Adrenal gland (tissue), 5 donors: ENCODE data around the gene SPTBN1.

ENCODE experiments used
- CTCF ChIP-seq, 6 experiments: fragments of 450-650 bp in 4 of 6; fragments of 200-600 bp in 2 of 6; sonication (generic) in 1 of 6; IDR thresholded peaks; 1 replicate in 5 of 6; 2 replicates in 1 of 6; pipeline versions ENCODE4 v1.5.1 to v1.8.0; 2016 to 2021; ENCODE audit warnings: antibody characterized with exemption in 6 of 6, mild to moderate bottlenecking in 2 of 6, moderate library complexity in 1 of 6
- POLR2A ChIP-seq, 2 donors: fragments of 450-650 bp; IDR thresholded peaks; one replicate each; pipeline ENCODE4 v1.6.1; 2017; ENCODE audit warnings: antibody characterized with exemption in 2 of 2, mild to moderate bottlenecking in 2 of 2, moderate library complexity in 1 of 2
- donor health status: DM: no; HTN: no; CAD: no.

GRCh38 chr2:54531558-54531957 lies 75.4 kb downstream of the SPTBN1 start:
- no peak for TF ChIP-seq CTCF (IDR thresholded peaks at IDR 0.05)
- no peak for TF ChIP-seq POLR2A (IDR thresholded peaks at IDR 0.05)
